ENCODE data around the gene MEN1. TPM values are rescaled to one million over a fixed set of nuclear protein-coding genes. Genes with fewer than 3 reads are reported as not detected.
A peak's percentile ranks its signal among the peaks of the same experiment; 100 is the strongest.

Gene MEN1
- total and polyA plus RNA-seq, 2 of the 13 experiments (the other 11 are each of a cell fraction or from before 2014, with no cell fraction given) = 20.5 to 27.3 TPM

DNA sequence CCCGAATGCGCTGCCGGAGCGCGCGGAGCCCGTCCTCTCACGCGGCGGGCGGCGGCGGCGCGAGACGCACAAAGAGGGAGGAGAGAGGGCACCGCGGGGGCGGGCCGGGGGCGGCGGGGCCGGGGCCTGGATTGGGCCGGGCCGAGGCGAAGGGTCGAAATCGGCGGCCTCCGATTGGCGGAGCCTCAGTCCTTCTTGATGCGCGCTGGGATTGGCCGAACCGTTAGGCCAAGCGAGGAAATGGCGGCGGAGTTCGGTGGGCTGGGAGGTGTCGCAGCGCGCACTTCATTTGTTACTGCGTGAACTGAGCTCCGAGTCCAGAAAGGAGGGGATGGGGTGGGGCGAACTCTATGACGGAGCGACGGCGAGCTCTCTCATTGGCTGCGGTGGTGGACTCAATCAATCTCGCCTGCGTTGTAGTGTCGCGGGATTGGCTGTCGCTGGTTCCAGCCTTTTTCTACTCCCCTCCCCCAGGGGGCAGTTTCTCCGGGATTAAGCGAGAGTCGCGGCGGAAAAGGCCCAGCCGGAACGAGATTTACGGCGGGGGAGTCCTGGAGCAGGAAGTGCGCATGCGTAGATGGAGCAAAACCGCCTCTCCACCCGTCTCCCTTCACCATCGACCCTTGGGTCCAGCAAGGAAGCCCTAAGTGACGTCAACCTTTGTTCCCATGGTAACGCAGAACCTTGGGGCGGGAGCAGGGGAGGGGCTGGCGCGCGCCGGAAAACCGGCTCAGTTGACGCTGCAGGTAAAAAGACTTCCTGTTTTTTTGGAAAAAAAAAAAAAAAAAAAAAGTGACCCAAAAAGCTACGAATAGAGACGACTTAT, 31.7 kb downstream of the MEN1 start, which contains the start of gene SF1 (continued):
- TF ChIP-seq HNRNPLL (IDR thresholded peaks at IDR 0.05; ENCODE audit: low read depth, low read length, poor library complexity, severe bottlenecking) (peak; percentile 88), NFYC (CRISPR knock-in tag; IDR thresholded peaks at IDR 0.05) (peak; percentile 83), ZNF772 (CRISPR knock-in tag; IDR thresholded peaks at IDR 0.05) (peak; percentile 44; the same call in 1 of the 2 replicates), ZNF430 (CRISPR knock-in tag; IDR thresholded peaks at IDR 0.05) (peak; percentile 44; the same call in 1 of the 2 replicates), HOXD1 (CRISPR knock-in tag; IDR thresholded peaks at IDR 0.05) (0 out of 2 replicates have a peak, but pooled peaks have one; percentile 23), EP300 (IDR thresholded peaks at IDR 0.05; ENCODE audit: low read depth in 2 of 2, low read length in 2 of 2) (0 out of 4 replicates have a peak, but pooled peaks of 1 of the 2 experiments have one; percentile 6), EP300 (CRISPR knock-in tag; IDR thresholded peaks at IDR 0.05; ENCODE audit: borderline replicate concordance) (no peak; the same call in 1 of the 2 replicates), ZFP37 (CRISPR knock-in tag; IDR thresholded peaks at IDR 0.05; ENCODE audit: borderline replicate concordance) (no peak), MXD4 (CRISPR knock-in tag; IDR thresholded peaks at IDR 0.05) (peak; percentile 22; the same call in 1 of the 2 replicates), ZFP1 (CRISPR knock-in tag; IDR thresholded peaks at IDR 0.05) (0 out of 2 replicates have a peak, but pooled peaks have one; percentile 4), SIN3A (IDR thresholded peaks at IDR 0.05; ENCODE audit: borderline replicate concordance, low read depth, low read length) (0 out of 2 replicates have a peak, but pooled peaks have one; percentile 28), POLR2G (IDR thresholded peaks at IDR 0.05; ENCODE audit: low read depth, low read length) (peak; percentile 87), MBD4 (IDR thresholded peaks at IDR 0.05; ENCODE audit: borderline replicate concordance, low read length) (no peak), ZNF225 (CRISPR knock-in tag; IDR thresholded peaks at IDR 0.05) (no peak), ZFP36 (IDR thresholded peaks at IDR 0.05; ENCODE audit: borderline replicate concordance, low read depth, low read length, partially characterized antibody) (no peak), MEIS1 (CRISPR knock-in tag; IDR thresholded peaks at IDR 0.05; ENCODE audit: borderline replicate concordance) (no peak), ZNF234 (CRISPR knock-in tag; conservative IDR thresholded peaks at IDR 0.05) (no peak), SRSF1 (optimal IDR thresholded peaks at IDR 0.05; ENCODE audit: low read depth, low read length) (peak; percentile 66), ZNF598 (CRISPR knock-in tag; IDR thresholded peaks at IDR 0.05; ENCODE audit: borderline replicate concordance) (no peak), PITX1 (CRISPR knock-in tag; IDR thresholded peaks at IDR 0.05) (peak; percentile 93), ZNF446 (CRISPR knock-in tag; IDR thresholded peaks at IDR 0.05) (no peak), CCAR2 (optimal IDR thresholded peaks at IDR 0.05; ENCODE audit: low read depth, low read length) (no peak)
- TF ChIP-seq, protein P1, sequence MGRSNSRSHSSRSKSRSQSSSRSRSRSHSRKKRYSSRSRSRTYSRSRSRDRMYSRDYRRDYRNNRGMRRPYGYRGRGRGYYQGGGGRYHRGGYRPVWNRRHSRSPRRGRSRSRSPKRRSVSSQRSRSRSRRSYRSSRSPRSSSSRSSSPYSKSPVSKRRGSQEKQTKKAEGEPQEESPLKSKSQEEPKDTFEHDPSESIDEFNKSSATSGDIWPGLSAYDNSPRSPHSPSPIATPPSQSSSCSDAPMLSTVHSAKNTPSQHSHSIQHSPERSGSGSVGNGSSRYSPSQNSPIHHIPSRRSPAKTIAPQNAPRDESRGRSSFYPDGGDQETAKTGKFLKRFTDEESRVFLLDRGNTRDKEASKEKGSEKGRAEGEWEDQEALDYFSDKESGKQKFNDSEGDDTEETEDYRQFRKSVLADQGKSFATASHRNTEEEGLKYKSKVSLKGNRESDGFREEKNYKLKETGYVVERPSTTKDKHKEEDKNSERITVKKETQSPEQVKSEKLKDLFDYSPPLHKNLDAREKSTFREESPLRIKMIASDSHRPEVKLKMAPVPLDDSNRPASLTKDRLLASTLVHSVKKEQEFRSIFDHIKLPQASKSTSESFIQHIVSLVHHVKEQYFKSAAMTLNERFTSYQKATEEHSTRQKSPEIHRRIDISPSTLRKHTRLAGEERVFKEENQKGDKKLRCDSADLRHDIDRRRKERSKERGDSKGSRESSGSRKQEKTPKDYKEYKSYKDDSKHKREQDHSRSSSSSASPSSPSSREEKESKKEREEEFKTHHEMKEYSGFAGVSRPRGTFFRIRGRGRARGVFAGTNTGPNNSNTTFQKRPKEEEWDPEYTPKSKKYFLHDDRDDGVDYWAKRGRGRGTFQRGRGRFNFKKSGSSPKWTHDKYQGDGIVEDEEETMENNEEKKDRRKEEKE (IDR thresholded peaks at IDR 0.05) = no peak
- TF ChIP-seq, protein P2, sequence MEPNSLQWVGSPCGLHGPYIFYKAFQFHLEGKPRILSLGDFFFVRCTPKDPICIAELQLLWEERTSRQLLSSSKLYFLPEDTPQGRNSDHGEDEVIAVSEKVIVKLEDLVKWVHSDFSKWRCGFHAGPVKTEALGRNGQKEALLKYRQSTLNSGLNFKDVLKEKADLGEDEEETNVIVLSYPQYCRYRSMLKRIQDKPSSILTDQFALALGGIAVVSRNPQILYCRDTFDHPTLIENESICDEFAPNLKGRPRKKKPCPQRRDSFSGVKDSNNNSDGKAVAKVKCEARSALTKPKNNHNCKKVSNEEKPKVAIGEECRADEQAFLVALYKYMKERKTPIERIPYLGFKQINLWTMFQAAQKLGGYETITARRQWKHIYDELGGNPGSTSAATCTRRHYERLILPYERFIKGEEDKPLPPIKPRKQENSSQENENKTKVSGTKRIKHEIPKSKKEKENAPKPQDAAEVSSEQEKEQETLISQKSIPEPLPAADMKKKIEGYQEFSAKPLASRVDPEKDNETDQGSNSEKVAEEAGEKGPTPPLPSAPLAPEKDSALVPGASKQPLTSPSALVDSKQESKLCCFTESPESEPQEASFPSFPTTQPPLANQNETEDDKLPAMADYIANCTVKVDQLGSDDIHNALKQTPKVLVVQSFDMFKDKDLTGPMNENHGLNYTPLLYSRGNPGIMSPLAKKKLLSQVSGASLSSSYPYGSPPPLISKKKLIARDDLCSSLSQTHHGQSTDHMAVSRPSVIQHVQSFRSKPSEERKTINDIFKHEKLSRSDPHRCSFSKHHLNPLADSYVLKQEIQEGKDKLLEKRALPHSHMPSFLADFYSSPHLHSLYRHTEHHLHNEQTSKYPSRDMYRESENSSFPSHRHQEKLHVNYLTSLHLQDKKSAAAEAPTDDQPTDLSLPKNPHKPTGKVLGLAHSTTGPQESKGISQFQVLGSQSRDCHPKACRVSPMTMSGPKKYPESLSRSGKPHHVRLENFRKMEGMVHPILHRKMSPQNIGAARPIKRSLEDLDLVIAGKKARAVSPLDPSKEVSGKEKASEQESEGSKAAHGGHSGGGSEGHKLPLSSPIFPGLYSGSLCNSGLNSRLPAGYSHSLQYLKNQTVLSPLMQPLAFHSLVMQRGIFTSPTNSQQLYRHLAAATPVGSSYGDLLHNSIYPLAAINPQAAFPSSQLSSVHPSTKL (CRISPR knock-in tag; IDR thresholded peaks at IDR 0.05) = no peak

Measured in HepG2 (cell line).